Subcutaneous abdominal adipose tissue (tissue), 5 donors: Measurements from ENCODE around the gene UNC13D.
"Not testable (repeated sequence)": the region's sequence is repeated elsewhere in the genome, so short reads cannot be mapped to it uniquely, and the experiment has no call there.

Experiments
- H3K27ac ChIP-seq: one replicate; pipeline ENCODE4 v1.7.0; 2013; ENCODE audit warnings: low read depth, mild to moderate bottlenecking, inconsistent platforms, low read length, moderate library complexity
- H3K27me3 ChIP-seq, 5 donors: one replicate each; pipeline ENCODE4 v1.7.0; 2013; ENCODE audit warnings: low read length in 5 of 5, inconsistent platforms in 1 of 5; ENCODE audit not compliant: control insufficient read depth in 5 of 5, insufficient read depth in 4 of 5
- H3K36me3 ChIP-seq, 5 donors: one replicate each; pipeline ENCODE4 v1.7.0; 2013; ENCODE audit warnings: low read length in 5 of 5; ENCODE audit not compliant: control insufficient read depth in 5 of 5, insufficient read depth in 5 of 5
- H3K4me1 ChIP-seq, 5 donors: one replicate each; pipeline ENCODE4 v1.7.0; 2013; ENCODE audit warnings: low read length in 5 of 5, mild to moderate bottlenecking in 3 of 5, moderate library complexity in 1 of 5; ENCODE audit not compliant: control insufficient read depth in 5 of 5, insufficient read depth in 5 of 5
- H3K4me3 ChIP-seq, 5 donors: one replicate each; pipeline ENCODE4 v1.7.0; 2013; ENCODE audit warnings: low read length in 5 of 5, low read depth in 1 of 5
- H3K9ac ChIP-seq, 5 donors: one replicate each; pipeline ENCODE4 v1.7.0; 2013; ENCODE audit warnings: low read length in 5 of 5, mild to moderate bottlenecking in 4 of 5, moderate library complexity in 3 of 5
- H3K9me3 ChIP-seq, 5 donors: one replicate each; pipeline ENCODE4 v1.7.0; 2013; ENCODE audit warnings: low read length in 5 of 5; ENCODE audit not compliant: control insufficient read depth in 5 of 5
- donor health status: healthy.
- donor health status: healthy.
- donor health status: healthy.
- donor health status: healthy.
- donor health status: healthy.

The UNC13D gene

DNA sequence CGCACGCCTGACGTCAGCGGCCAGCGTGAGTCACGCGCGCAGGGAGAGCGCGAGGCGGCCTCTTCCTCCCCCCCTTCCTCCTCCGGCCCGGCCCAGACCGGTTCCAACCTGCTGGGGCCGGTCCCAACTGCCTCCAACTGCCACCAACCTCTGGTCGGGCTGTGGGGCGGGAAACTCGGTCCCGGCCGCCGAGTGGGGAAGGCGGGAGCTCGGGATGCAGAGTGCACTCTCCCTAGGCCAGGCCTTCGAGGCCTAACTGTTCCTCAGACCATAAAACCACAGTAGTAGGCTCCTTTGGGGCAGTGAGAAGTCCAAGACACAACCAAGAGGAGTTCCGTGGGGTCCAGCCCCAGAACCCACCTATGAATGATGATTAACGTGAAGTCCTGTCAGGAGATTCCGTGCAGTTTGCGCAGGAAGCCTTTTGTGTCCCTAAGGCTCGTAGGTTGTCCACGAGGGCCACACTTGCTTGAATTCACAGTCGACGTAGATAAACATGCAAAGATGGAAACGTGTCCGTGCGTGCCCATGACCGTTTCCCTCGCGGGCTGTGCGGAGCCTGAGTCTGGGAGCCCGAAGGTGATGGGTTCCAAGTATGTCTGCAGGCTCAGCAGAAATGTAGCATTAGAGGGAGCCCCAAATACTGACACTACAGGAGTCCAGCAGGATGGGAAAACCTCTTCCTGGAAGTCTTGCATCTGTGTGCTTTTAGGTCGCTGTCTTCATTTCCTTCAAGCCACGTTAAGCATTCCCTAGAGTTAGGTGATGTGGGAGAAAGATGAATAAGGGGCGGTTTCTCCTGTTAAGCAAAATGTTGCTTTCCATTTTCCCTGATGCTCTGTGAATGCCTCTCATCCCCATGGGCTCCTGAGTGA is 59.0 kb downstream of the UNC13D start:
- Histone ChIP-seq H3K4me1 (peaks cover 12 to 38% (median 31%) of the 10 kb centered on the region in 5 donors), H3K27me3 (no peaks in the 10 kb centered on the region), H3K9ac (peak overlapping the region; percentile 84 to 99 (median 97))

GRCh38 chr17:75784473-75785015 is 59.7 kb downstream of the UNC13D start, which contains the start of gene UNK:
Gene UNK (plus strand): TSS chr17:75784806. CDS start chr17:75784881, 75 bp downstream.
- Histone ChIP-seq H3K9me3 (no peaks in the 10 kb centered on the region), H3K27me3 (no peaks in the 10 kb centered on the region), H3K27ac (peak within 1 kb of the TSS; percentile 99), H3K4me3 (peak within 1 kb of the TSS; percentile 69 to 87 (median 76)), H3K9ac (peak within 1 kb of the TSS; percentile 84 to 99 (median 97)), H3K36me3 (no peaks in the 10 kb centered on the region), H3K4me1 (peaks cover 12 to 39% (median 35%) of the 10 kb centered on the region in 5 donors)

More for the DNA sequence above, 59.0 kb downstream of the UNC13D start:
- H3K36me3 ChIP-seq = no peaks in the 10 kb centered on the region
- H3K4me3 ChIP-seq = peak overlapping the region; percentile 69 to 87 (median 76)
- H3K9me3 ChIP-seq = no peaks in the 10 kb centered on the region
- peak overlapping the region; percentile 99 for H3K27ac ChIP-seq

GRCh38 chr17:75783803-75784472 is 60.3 kb downstream of the UNC13D start:
- Histone ChIP-seq H3K27ac (peak overlapping the region; percentile 99), H3K4me1 (peaks cover 12 to 39% (median 35%) of the 10 kb centered on the region in 5 donors), H3K9me3 (no peaks in the 10 kb centered on the region), H3K4me3 (peak overlapping the region; percentile 47 to 87 (median 73)), H3K36me3 (peaks cover 0 to under 1% (median 0%) of the 10 kb centered on the region in 5 donors), H3K9ac (peak overlapping the region; percentile 84 to 99 (median 96)), H3K27me3 (no peaks in the 10 kb centered on the region)

- H3K27me3 ChIP-seq = no peaks in the 10 kb centered on the region
- peaks cover 2 to 8% (median 7%) of the 10 kb centered on the region in 5 donors for H3K36me3 ChIP-seq
- H3K27ac ChIP-seq = peak overlapping the region; percentile 99
- no peaks in the 10 kb centered on the region for H3K9me3 ChIP-seq
- peaks cover 12 to 39% (median 35%) of the 10 kb centered on the region in 5 donors for H3K4me1 ChIP-seq
- peak overlapping the region; percentile 23 to 99 (median 90) for H3K9ac ChIP-seq
- peak overlapping the region in 3 of 5 donors; percentile 10 to 74 (median 40) for H3K4me3 ChIP-seq
Observed at GRCh38 chr17:75783069-75783783, 61.0 kb downstream of the UNC13D start.

DNA sequence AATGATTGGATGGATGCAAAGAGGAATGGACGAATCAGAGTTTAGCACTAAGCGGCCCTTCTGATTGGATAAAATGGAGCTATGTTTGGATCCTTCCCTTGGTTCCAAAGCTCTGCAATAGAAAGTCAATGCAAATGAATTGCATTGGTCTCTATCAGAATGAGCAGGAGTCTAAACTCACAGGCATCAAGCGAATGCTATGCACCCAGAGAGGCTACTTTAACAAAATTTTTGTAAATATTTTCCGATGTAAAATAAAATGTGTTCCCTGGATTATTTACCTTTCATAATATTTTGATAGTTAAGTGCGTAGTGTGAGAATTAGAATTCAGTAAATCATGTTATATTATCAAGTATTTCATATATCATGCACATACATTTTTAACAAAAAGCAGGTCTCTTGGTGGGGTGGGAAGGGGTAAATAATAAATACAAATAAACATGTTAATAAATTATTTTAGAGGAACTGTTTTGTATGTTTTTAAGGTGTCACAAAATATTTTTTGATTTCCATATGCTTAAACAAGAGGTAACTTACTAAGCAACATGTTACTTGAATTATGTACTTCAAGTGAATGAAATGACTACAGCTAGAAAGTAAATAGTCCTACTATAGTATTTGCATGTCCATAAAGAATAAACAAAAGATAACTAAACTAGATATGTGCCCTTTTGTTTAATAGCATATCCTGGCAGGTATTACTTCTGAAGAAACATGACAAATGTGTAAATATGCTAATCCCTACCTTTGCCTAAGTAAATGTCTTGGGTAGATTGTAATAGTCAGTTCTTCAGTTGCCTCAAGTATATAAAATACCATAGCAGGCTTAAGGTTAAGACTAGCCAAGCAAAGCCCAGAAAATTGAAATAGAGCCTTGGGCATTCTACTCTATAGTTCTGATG is 64.0 kb downstream of the UNC13D start:
- H3K9me3 ChIP-seq = no peaks in the 10 kb centered on the region
- H3K9ac ChIP-seq = peak overlapping the region in 1 of 5 donors; percentile 87
- no peaks in the 10 kb centered on the region for H3K27me3 ChIP-seq
- peak overlapping the region in 2 of 5 donors; percentile 85 to 95 for H3K4me3 ChIP-seq
- peaks cover 13 to 35% (median 27%) of the 10 kb centered on the region in 5 donors for H3K36me3 ChIP-seq
- H3K4me1 ChIP-seq = peaks cover 12 to 54% (median 42%) of the 10 kb centered on the region in 5 donors
- peak overlapping the region; percentile 39 for H3K27ac ChIP-seq

DNA sequence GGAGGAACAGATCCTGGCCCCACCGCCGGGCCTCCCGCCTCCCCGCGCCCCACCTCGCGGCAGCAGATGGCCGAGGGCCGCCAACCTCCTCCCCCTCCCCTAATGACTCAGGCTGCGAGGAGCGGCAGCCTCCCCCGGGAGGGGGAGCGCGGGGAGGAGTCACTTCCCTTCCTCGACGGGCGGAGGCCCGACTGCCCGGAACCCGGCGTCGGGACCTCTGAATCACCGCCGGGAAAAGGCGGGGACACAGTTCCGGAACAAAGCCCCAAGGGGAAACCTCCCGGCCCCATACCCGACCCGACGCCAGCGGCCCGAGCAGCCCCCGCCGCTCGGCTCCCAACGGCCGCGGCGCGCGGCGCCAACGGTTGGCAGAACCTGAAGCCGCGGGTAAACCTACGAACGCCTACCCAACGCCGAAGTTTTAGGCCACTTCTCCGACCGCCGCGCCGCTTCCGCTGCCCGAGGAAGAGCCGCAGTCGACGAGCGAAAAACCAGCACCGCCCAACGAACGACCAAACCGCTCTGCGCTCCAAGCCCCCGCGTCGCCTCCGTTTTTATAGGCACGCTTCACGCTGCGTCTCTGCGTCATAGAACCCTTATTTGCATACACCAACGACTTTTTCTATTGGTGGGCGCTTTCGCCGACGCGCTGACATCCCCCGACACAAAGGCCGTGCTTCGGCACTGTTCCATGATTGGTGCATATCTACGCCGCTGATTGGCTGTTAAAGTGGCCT is 64.8 kb downstream of the UNC13D start:
- Histone ChIP-seq H3K4me1 (peaks cover 11 to 51% (median 40%) of the 10 kb centered on the region in 5 donors), H3K4me3 (peak overlapping the region in 4 of 5 donors; percentile 85 to 99 (median 96)), H3K27ac (peak overlapping the region; percentile 96), H3K36me3 (peaks cover 13 to 43% (median 35%) of the 10 kb centered on the region in 5 donors), H3K9ac (peak overlapping the region; percentile 87 to 98 (median 97)), H3K9me3 (no peaks in the 10 kb centered on the region), H3K27me3 (no peaks in the 10 kb centered on the region)

GRCh38 chr17:75778861-75779249 is 65.3 kb downstream of the UNC13D start:
- H3K27ac ChIP-seq = peak overlapping the region; percentile 96
- no peaks in the 10 kb centered on the region for H3K27me3 ChIP-seq
- H3K4me3 ChIP-seq = peak overlapping the region; percentile 85 to 99 (median 97)
- peak overlapping the region; percentile 87 to 98 (median 97) for H3K9ac ChIP-seq
- H3K36me3 ChIP-seq = peaks cover 13 to 49% (median 40%) of the 10 kb centered on the region in 5 donors
- peaks cover 8 to 45% (median 35%) of the 10 kb centered on the region in 5 donors for H3K4me1 ChIP-seq
- no peaks in the 10 kb centered on the region for H3K9me3 ChIP-seq

DNA sequence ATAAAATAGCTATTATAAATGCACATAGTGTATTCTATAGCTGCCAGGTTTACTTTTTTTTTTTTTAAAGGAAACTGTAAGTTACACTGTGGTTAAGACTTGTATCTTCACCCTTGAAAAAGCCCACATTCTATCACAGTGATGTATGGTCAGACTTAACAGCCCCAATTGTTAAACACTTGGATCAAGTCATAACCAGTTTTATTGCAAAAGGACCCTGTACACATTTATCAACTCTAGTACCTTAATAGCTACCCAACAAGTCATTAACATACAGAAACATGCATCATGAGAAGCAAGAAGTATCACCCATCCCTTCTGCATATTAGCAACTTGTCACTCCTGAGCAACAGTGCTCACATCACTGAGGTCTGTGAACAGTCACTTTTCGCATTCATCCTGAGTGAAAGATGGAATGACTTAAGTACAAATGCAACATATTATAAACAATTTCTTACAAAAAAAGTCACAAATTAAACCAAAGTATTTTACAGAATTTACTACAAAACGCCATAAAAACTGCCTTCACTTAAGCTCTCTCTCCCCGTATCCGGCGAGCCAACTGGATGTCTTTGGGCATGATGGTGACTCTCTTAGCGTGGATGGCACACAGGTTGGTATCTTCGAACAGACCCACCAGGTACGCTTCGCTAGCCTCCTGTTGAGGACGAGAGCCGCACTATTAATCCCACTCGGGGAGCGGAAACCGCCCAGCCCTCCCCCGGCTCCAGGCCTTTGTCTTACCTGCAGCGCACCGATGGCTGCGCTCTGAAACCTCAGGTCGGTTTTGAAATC is 65.9 kb downstream of the UNC13D start:
- not testable (repeated sequence) for H3K9me3 ChIP-seq, H3K27me3 ChIP-seq
- H3K27ac ChIP-seq = peak overlapping the region; percentile 96
- peaks cover 13 to 49% (median 41%) of the 10 kb centered on the region in 5 donors for H3K36me3 ChIP-seq
- H3K9ac ChIP-seq = peak overlapping the region; percentile 87 to 98 (median 97)
- peaks cover 7 to 39% (median 29%) of the 10 kb centered on the region in 5 donors for H3K4me1 ChIP-seq
- H3K4me3 ChIP-seq = peak overlapping the region; percentile 85 to 99 (median 97)
